GM19351 (cell line): ENCODE measurements around the gene DOCK4.

Experiments used
- ATAC-seq: cut with Tn5 transposase; IDR thresholded peaks from one replicate; pipeline ENCODE4 v1.9.1; 2021; ENCODE audit warnings: mild to moderate bottlenecking, moderate library complexity; ENCODE audit not compliant: unreplicated experiment

The DOCK4 gene

GRCh38 chr7:111785076-111785475 lies 421.1 kb downstream of the DOCK4 start:
- ATAC-seq, result no peak

GRCh38 chr7:111784296-111784695 lies 421.9 kb downstream of the DOCK4 start:
- ATAC-seq, result no peak

DNA sequence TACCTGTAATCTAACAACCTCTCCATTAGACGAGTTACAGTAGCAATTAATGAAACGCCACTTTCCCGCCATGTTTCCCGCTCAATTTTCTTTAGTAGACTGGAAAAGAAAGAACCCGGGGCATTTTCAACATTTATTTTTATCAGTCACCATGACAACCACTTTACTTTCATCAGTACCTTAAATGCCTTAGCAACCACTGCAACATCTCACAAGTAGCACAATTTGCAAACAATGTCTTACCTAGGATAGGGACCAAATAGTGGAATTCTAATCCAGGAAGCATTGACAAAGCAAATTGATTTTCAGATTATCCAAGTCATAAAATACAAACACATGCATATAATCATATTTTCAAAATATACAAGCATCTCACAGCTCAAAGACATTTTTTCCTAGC lies 422.3 kb downstream of the DOCK4 start:
- ATAC-seq, result no peak

GRCh38 chr7:111780527-111780926 lies 425.7 kb downstream of the DOCK4 start:
- peak; percentile 86 for ATAC-seq

- ATAC-seq, result no peak
Measured at GRCh38 chr7:111775206-111775605, 431.0 kb downstream of the DOCK4 start.

DNA sequence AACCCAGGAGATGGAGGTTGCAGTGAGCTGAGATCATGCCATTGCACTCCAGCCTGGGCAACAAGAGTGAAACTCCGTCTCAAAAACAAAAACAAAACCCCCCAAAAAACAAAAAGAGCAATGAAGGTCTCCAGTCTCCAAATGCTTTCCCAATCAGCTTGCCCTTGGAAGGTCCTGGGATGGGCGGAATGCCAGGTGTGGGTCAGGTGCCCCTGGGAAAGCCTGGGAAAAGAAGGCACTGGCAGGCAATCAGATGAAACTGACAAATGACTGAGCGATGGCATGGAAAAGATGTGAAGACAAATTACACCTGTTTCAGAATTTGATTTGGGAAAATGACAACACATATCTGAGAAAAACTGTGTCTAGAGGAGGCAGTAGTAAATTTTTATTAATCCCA lies 433.5 kb downstream of the DOCK4 start:
- no peak for ATAC-seq

GRCh38 chr7:111771638-111772037 lies 434.6 kb downstream of the DOCK4 start:
- ATAC-seq, result no peak

GRCh38 chr7:111770116-111770515 lies 436.1 kb downstream of the DOCK4 start:
- no peak for ATAC-seq

DNA sequence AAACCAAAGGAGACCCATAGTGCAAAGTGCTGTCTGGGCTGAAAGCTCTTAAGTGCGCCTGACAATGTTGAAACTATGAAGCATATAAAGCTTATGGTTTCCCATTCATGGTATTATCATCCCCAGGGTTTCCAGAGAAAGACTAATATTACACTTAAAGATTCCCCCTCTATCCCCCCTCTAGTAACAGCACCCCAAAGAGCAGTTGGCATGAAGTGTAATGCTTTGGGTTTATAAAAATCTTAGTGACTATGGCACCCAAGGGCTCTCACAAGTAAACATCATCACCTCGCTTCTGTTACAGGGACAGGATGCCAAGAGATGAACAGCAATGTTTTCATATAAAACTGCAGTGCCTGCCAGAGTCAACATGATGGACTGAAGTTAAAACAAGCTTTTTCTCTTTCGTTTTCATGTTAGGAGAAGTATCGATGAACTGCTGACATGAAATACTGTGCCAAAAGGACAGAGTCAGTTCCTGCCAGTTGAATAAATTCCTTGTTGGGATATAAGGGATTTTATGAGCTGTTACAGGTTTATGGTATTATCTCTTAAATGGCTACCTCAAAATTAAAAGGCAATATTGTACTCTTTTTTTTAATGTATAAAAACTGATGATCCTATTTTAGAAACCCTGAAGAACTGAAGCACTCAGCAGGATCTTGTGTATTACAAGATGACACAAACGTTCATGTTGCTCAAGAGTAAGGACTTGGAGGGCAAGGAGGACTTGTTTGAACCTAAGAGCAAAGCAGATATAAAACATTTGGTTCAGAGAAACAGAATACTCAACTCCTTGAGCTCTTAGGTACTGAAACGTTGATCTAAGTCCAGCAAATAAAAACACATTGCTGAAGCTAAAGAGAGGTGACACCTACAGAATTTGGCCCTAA lies 440.2 kb downstream of the DOCK4 start:
- no peak for ATAC-seq

- peak; percentile 64 for ATAC-seq
Measured at GRCh38 chr7:111763221-111763801, 442.9 kb downstream of the DOCK4 start.

DNA sequence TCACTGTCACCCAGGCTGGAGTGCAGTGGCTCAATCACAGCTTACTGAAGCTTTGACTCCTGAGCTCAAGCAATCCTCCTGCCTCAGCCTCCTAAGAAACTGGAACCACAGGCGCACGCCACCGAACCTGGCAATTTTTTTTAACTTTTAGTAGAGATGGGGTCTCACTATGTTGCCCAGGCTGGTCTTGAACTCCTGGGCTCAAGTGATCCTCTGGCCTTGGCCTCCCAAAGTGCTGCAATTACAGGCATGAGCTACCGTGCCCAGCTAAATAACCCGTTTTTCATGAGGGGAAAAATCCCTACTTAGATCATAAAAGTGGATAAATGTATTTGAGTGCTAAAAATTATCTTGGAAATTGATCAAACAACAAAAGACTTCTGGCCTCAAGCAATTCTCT lies 443.4 kb downstream of the DOCK4 start:
- no peak for ATAC-seq

DNA sequence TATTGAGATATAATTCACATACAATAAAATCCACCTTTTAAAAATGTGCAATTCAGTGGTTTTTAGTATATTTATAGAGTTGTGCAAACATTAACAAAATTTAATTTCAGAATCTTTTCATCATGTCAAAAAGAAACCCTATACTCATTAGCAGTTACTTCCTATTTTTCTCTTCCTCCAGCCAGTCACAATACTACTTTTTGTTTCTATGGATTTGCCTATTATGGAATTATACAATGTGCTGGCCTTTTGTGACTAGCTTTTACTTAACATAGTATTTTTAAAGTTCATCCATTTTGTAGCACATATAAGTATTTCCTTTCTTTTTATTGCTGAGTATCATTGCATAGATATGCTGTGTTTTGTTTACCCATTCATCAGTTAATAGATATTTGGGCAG lies 444.0 kb downstream of the DOCK4 start:
- ATAC-seq, result no peak

- no peak for ATAC-seq
Measured at GRCh38 chr7:111760043-111760442, 446.2 kb downstream of the DOCK4 start.

DNA sequence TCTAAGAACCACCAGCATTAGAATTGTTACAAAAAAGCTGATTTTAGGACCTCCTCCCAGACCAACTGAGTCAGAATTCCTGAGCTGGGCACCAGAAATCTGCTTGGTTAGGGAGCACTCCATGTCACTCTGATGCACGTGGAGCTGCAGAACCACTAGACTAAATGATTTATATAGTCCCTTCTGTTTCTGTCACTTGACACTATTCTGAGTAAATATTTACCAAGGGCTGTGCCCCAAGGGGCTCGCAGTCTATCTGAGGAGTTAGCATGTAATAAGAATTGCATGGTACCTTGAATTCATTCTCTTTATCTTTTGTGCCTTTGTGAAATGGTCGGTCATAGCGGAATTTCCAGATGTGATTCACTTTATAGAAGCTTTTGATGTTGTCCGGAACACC lies 447.9 kb downstream of the DOCK4 start:
- ATAC-seq, result no peak

DNA sequence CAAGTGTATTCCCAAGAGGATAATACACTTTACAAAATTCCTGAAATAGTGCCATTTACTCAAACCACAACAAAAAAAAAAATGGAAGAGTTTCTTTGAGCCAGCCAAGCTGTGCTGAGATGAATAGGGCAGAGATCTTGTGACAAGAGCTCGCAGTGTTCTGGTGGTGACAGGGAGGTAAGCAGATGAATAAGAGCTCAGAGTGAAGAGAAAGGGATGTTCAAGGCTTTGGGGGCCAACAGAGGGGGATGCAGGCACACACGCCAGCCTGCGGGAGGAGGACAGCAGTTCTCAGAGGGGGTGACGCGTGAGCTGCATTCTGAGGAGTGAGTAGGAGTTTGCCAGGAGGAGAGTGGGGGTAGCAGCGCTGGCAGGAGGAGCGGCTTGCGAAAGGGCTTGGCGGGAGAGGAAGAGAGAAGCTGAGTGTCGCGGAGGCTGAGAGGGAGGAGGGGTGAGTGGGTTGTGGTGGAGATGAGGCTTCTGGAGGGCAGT lies 449.5 kb downstream of the DOCK4 start:
- ATAC-seq, result no peak

DNA sequence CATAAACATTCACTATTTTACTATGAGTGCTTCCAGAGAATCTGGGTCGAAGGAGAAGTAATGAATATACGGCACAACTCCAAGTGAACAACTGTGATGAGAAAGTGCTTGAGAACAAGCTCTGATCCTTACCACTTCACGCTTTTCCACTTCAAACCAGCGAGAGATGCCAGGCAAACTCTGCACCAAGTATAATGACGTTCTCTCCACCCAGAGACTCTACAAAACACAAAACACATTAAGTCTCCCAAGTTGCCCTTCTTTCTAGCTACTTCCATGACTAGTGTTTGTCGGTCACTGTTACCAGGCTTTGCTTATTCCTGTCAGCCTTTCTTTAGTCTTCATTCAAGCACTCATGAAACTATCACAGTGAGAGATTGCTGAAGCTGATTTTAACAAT lies 450.8 kb downstream of the DOCK4 start:
- no peak for ATAC-seq

DNA sequence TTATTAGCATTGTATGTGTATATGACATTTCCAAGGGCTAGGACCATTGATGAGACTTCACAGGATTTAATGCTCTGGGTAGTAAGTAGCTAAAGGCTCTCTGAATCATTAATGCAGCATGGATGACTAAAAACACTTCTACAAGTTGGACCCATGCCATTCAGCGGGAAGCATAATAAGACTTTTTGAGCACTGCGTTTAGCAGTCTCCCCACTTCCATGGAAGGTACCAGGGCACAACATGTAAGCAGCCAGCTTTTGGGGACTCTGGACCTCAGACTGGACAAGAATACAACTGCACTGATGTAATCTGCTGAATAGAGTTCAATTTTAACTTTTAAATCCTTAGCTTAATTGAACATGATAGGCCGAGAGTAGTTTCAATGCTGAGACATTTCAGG lies 452.2 kb downstream of the DOCK4 start:
- ATAC-seq, result no peak

GRCh38 chr7:111752022-111752582 lies 454.1 kb downstream of the DOCK4 start:
- peak; percentile 98 for ATAC-seq

DNA sequence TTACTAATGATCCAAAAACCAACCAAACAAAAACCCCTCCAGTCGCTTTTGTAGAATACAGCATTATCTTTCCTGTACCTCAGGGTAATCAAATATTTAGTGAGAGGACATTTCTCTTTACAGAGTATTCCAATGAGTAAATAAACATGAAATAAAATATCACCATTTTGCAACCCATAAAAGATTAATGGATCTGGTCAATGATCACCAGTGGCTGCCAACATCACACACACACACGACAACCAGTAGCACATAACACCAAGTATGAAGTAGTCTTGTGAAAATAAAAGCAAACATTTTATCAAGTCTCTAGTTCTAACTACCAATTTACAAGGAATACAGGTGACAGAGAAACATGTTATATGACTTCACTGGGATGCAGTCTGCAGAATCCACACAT lies 455.3 kb downstream of the DOCK4 start:
- no peak for ATAC-seq

- ATAC-seq, result no peak
Measured at GRCh38 chr7:111750228-111750627, 456.0 kb downstream of the DOCK4 start.

DNA sequence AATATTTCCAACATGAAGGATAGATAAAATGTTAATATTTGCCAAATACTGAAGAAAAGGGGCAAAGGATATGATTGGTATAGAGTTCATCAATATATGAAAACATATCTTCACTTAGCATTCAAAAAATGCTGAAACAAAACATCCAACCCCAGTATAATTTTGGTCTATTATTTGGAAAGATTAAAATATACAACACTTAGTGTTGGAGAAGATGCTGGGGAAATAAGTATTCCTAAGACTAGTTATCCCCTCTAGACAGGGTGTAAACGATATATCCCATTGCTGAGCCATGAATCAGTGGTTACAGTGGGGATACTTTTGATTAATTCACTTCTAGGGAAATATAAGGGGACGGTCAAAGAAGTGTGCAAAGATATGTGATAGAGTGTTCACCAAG lies 456.6 kb downstream of the DOCK4 start:
- no peak for ATAC-seq

DNA sequence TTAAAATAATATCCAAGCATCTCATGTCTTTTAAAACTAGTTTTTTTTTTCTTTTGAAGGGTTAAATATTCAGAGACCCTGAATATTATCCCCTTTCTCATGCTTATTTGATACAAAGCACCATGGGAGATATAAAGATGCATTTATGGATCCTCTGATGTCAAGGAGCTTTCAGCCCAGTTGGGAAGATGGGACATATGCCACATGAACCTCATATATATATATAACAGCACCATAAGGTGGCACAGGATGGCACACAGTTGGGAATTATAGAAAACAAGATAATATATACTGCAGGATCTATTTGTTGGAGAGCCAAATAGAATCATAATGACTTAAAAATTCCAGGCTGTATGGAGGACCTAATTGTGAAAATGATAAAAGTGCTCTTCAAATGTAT lies 458.5 kb downstream of the DOCK4 start:
- no peak for ATAC-seq
